Skeletal muscle satellite cell (primary cell): Measurements from ENCODE around the gene ERMP1.

ENCODE experiments used
- H3K27me3 ChIP-seq: 2 replicates; pipeline ENCODE4 v1.7.0; 2013; ENCODE audit warnings: low read length; ENCODE audit not compliant: control insufficient read depth, insufficient read depth
- H3K36me3 ChIP-seq: 2 replicates; pipeline ENCODE4 v1.7.0; 2013; ENCODE audit warnings: mild to moderate bottlenecking, control low read depth, low read length; ENCODE audit not compliant: insufficient read depth
- H3K4me1 ChIP-seq: 2 replicates; pipeline ENCODE4 v1.7.0; 2013; ENCODE audit warnings: low read length; ENCODE audit not compliant: control insufficient read depth, insufficient read depth
- H3K4me2 ChIP-seq: 2 replicates; pipeline ENCODE4 v1.7.0; 2013; ENCODE audit warnings: mild to moderate bottlenecking, low read length
- H3K4me3 ChIP-seq: 2 replicates; pipeline ENCODE4 v1.7.0; 2013; ENCODE audit warnings: low read length
- H3K9ac ChIP-seq: 2 replicates; pipeline ENCODE4 v1.7.0; 2013; ENCODE audit warnings: mild to moderate bottlenecking, low read depth, low read length, moderate library complexity
- H3K9me3 ChIP-seq: replicated peaks from 2 replicates; pipeline ENCODE4 v1.7.0; 2013; ENCODE audit warnings: mild to moderate bottlenecking, control low read depth, low read length

Gene ERMP1

DNA sequence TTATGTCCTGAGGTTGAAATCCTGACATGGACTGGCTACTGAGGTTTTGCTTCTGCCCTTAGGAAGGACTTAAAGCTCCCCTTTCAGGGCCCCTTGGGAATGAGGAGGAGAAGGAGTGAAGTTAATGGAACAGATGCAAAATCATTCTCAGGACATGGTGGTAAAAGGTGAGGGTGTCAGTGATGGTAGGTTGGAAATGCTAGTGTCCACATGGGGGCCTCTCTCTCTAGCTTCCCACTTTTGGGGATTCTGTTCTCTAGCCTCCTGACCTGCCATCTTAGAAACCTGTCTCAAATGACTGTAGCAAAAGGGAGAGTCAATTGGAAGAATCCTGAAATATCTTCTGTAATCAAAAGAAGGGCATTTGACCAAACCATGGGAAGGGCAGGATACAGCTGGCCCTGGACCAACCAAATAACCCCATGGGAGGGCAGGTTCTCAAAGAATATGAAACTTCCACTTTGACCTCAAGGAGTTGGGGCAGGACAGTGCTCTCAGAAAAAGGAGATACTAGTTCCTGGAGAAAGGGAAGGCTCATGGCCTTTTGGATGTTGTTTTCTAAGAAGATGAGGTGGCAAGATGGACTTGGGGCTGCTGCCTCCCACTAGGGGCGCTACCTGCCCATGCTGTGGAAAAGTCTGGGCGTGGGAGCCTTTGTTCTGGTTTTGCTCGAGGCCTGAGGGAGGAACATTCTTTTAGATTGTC lies 36.5 kb upstream of the ERMP1 start:
- no peaks in the 10 kb centered on the region for H3K4me1 ChIP-seq
- no peak overlapping the region for H3K4me2 ChIP-seq
- H3K27me3 ChIP-seq = no peaks in the 10 kb centered on the region
- H3K9me3 ChIP-seq = no peaks in the 10 kb centered on the region
- no peak overlapping the region for H3K9ac ChIP-seq
- no peaks in the 10 kb centered on the region for H3K36me3 ChIP-seq
- no peak overlapping the region for H3K4me3 ChIP-seq

DNA sequence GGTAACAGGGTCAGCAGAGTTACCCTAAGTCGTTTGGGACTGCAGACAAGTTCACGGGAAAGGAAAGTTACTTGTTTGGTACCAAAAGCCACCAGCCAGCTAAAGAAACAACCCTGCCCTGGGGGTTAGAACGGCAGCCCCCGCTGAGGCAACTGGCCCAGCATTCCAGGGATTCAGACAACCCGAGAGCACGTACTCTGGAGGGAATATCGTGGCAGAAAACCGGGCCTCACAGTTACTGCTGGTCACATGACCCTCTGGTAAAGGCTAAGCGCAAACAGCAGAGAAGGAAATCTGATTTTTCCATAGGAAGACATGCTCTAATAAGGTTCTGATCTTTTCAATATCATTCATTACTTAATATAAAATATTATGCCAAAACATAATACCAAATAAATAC lies 35.3 kb upstream of the ERMP1 start:
- H3K4me3 ChIP-seq = no peak overlapping the region
- H3K4me2 ChIP-seq = no peak overlapping the region
- no peaks in the 10 kb centered on the region for H3K27me3 ChIP-seq
- no peaks in the 10 kb centered on the region for H3K9me3 ChIP-seq
- H3K4me1 ChIP-seq = no peaks in the 10 kb centered on the region
- H3K9ac ChIP-seq = no peak overlapping the region
- no peaks in the 10 kb centered on the region for H3K36me3 ChIP-seq

DNA sequence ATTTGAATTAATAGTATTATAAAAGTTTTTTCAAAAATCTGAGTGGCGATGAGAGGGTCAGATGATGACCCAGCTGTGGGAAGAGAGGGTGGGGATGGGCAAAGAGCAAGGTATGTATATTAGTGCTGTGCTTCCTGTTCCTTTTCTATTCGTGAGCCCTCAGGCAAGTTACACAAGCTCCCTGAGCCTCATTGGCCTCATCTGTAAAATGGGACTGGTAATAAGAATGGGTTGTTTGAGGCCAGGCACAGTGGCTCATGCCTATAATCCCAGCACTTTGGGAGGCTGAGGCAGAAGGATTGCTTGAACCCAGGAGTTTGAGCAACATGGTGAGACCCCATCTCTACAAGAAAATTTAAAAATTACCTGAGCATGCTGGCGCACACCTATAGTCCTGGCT lies 33.8 kb upstream of the ERMP1 start:
- H3K9ac ChIP-seq = no peak overlapping the region
- H3K9me3 ChIP-seq = no peaks in the 10 kb centered on the region
- H3K36me3 ChIP-seq = no peaks in the 10 kb centered on the region
- no peaks in the 10 kb centered on the region for H3K4me1 ChIP-seq
- H3K4me3 ChIP-seq = no peak overlapping the region
- no peak overlapping the region for H3K4me2 ChIP-seq
- H3K27me3 ChIP-seq = no peaks in the 10 kb centered on the region

DNA sequence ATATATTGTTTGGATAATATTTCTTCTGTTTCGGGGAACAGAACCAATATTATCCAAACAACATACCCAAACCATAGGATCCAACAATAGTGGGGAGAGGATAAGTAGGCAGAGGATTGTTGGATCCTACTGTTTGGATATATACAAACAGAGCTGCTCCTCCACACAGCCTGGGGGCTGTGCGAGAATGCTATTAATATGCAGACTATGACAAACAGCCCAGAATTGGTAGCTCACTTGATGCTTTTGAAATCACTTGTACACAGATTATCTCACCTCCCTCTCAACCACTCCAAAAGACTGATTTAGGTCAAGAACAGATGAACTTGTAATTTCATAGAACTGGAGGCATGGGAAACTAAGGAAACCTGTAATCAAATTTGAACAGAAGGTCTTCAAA lies 33.4 kb upstream of the ERMP1 start:
- H3K27me3 ChIP-seq = no peaks in the 10 kb centered on the region
- no peaks in the 10 kb centered on the region for H3K9me3 ChIP-seq
- no peaks in the 10 kb centered on the region for H3K4me1 ChIP-seq
- no peak overlapping the region for H3K4me3 ChIP-seq
- no peak overlapping the region for H3K4me2 ChIP-seq
- H3K36me3 ChIP-seq = no peaks in the 10 kb centered on the region
- H3K9ac ChIP-seq = no peak overlapping the region

DNA sequence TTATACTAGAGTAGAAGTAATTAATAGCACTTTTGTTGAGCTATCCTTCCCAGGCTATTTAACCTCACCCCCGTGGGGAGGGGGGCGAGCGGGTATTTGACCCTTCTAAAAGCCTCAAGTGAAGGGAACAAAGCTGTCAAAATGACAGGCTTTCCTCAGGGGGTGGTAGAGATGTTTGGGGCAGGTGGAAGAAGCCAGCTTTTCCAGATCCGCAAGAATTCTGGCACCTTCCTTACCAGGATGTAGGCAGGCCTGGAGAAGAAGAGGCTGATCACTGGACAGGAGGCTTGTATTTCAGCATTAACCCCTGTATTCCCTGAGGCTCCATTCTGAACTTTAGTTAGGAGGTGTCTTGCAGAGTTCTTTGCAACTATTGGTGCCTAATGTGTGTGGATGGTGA lies 31.5 kb upstream of the ERMP1 start:
- Histone ChIP-seq H3K4me2 (no peak overlapping the region), H3K4me1 (no peaks in the 10 kb centered on the region), H3K27me3 (no peaks in the 10 kb centered on the region), H3K9me3 (no peaks in the 10 kb centered on the region), H3K4me3 (no peak overlapping the region), H3K36me3 (no peaks in the 10 kb centered on the region), H3K9ac (no peak overlapping the region)

DNA sequence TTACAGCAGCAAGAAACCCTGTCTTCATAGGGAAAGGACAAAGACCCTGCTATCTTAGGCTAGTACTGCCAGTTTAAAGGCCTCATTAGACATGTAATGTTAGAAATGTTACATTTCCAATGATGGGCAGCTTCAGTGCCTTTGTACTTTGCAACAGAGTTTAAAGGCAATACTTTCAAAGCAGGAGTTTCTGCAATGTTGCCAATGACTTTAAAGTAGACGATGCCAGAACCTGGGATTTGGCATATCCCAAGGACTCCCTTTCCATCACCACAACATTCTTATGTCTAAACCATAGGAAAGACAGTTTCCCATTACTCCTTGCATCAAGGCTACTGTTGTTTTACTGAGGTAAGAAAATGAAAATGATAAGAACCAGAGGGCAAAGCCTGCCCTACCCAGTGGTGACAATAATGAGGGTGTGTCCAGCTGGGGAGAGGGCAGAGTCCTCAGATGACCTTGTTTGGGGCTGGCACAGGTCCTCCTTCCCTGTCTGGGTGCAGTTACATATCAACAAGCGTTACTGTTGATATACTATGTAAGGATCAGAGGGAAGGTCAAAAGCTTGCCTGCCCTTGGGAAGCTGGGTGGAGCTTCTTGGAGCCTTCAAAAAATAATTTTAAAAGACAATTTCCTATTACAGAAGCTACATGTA lies 30.3 kb upstream of the ERMP1 start:
- Histone ChIP-seq H3K36me3 (no peaks in the 10 kb centered on the region), H3K27me3 (peaks cover 7% of the 10 kb centered on the region)

DNA sequence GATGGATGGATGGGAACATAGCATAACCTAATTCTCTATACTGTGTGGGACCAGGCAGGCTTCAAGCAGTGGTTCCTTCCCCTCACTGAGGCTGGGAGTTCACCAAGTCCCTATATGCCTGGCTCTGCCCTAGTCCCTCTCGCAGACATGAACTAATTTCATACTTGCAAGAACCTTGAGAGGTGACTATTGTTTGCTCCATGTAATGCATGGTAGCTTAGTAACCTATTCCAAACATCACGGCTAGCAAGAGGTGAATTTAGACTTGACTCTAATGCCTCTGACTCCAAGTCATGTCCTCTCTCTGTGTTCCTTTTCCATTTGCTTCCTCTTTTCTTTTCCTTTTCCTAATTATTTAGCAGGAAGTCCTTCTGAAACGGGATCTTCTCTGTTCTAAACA lies 25.9 kb upstream of the ERMP1 start:
- no peak overlapping the region for H3K9ac ChIP-seq
- H3K27me3 ChIP-seq = peaks cover 31% of the 10 kb centered on the region
- no peak overlapping the region for H3K4me2 ChIP-seq
- no peak overlapping the region for H3K4me3 ChIP-seq
- H3K9me3 ChIP-seq = no peaks in the 10 kb centered on the region
- H3K4me1 ChIP-seq = no peaks in the 10 kb centered on the region
- no peaks in the 10 kb centered on the region for H3K36me3 ChIP-seq

More for the DNA sequence above, 30.3 kb upstream of the ERMP1 start:
- no peak overlapping the region for H3K4me2 ChIP-seq
- no peak overlapping the region for H3K4me3 ChIP-seq
- no peak overlapping the region for H3K9ac ChIP-seq
- H3K9me3 ChIP-seq = no peaks in the 10 kb centered on the region
- H3K4me1 ChIP-seq = no peaks in the 10 kb centered on the region

DNA sequence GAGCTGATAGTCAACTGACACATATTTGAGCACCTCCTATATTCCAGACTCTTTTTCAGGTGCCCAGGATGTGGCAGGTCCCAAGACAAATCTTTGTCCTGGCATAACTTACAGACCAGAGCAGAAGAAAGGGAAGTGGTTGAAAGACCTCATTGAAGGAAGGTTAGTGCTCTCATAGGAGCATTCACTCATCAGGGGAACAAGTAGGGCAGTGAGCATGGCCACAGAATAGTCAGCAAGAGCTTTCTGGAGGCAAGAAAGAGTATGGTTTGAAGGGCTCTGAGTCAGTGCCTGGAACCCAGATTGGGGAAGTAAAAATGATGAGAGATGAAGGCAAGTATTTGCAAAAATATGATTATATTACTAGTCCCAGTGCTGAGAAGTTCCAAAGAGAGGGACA lies 25.0 kb upstream of the ERMP1 start:
- Histone ChIP-seq H3K4me3 (no peak overlapping the region), H3K27me3 (peaks cover 40% of the 10 kb centered on the region), H3K4me1 (no peaks in the 10 kb centered on the region), H3K4me2 (no peak overlapping the region), H3K9ac (no peak overlapping the region), H3K36me3 (no peaks in the 10 kb centered on the region), H3K9me3 (no peaks in the 10 kb centered on the region)

DNA sequence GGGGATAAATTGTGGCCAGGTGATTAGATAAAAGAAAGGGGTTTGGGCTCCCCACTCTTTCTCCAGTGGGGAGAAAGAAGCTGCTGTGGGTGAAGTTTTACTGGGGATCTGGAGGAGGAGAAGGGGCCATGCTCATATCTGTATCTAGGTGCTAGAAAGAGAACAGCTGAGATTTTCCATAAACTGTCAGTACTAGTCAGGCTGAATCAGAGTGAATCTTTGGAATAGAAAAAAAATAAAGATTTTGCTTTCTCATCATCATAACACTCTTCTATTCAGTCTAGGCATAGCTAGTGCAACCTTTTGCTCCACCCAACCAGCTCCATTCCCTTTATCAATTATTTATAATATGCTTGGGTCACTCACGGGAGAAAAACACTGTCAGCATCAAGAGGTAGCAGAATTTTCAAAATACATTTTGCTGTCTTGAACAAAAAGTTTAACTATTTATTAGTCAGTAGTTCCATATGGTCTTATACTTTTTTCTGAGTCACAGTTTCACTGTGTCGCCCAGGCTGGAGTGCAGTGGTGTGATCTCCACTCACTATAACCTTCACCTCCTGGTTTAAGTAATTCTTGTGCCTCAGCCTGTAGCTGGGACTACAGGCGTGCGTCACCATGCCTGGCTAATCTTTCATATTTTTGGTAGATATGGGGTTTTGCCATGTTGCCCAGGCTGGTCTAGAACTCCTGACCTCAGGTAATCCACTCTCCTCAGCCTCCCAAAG lies 21.3 kb upstream of the ERMP1 start:
- peaks cover 13% of the 10 kb centered on the region for H3K4me1 ChIP-seq
- no peaks in the 10 kb centered on the region for H3K9me3 ChIP-seq
- H3K9ac ChIP-seq = no peak overlapping the region
- H3K4me2 ChIP-seq = no peak overlapping the region
- no peak overlapping the region for H3K4me3 ChIP-seq
- H3K27me3 ChIP-seq = peaks cover 43% of the 10 kb centered on the region
- H3K36me3 ChIP-seq = no peaks in the 10 kb centered on the region

DNA sequence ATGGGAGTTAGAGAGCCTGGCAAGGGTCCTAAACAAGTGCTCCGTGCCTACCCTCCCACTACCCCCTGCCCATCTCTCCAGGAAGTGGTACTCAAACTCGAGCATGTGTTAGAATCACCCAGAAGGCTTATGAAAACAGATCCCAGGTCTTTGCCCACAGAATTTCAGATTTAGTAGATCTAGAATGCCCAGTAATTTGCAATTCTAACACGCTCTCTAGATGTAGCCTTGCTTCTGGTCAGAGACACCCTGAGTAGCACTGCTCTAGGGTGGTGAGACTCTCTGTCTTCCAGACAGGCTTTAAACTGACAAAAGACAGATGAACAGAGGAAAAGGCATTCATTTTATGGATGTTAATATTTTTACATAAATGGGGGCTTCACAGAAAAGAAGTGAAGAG lies 20.7 kb upstream of the ERMP1 start:
- Histone ChIP-seq H3K27me3 (peaks cover 41% of the 10 kb centered on the region), H3K36me3 (no peaks in the 10 kb centered on the region), H3K4me3 (no peak overlapping the region), H3K4me2 (no peak overlapping the region), H3K4me1 (peaks cover 13% of the 10 kb centered on the region), H3K9ac (no peak overlapping the region), H3K9me3 (no peaks in the 10 kb centered on the region)

DNA sequence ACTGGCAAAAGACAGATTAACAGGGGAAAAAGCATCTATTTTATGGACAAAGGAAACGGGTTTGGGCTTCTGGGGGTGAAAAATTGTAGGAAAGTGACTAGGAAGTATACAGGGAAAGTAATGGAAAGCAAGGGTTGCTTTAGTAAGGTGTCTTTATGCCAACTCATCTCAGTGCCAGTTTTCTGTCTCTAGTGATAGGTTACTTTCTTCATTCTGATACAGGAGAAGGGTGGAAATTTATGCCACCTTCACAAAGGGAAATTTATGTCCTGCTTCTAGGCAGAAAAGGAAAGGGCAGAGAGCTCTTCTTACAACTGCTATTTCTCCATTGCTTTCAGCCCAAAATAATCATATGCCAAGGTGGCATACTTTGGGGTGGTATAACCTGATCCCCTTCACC lies 20.1 kb upstream of the ERMP1 start:
- H3K36me3 ChIP-seq = no peaks in the 10 kb centered on the region
- peaks cover 41% of the 10 kb centered on the region for H3K27me3 ChIP-seq
- H3K4me1 ChIP-seq = peaks cover 13% of the 10 kb centered on the region
- no peak overlapping the region for H3K9ac ChIP-seq
- H3K4me3 ChIP-seq = no peak overlapping the region
- H3K4me2 ChIP-seq = no peak overlapping the region
- H3K9me3 ChIP-seq = no peaks in the 10 kb centered on the region
